HEK293 (cell line): ENCODE measurements around the gene HMCN1.

ENCODE experiments used
- RBAK ChIP-seq: fragments of 450-650 bp; formaldehyde crosslinking; IDR thresholded peaks from 2 replicates; pipeline ENCODE4 v1.5.1; 2016; ENCODE audit warnings: missing biosample characterization, missing genetic modification characterization
- ZNF274 ChIP-seq, 2 experiments: fragments of 200-500 bp in 1 of 2; fragments of 450-650 bp in 1 of 2; sonication (Bioruptor generic) in 1 of 2; formaldehyde crosslinking in 1 of 2; IDR thresholded peaks; 2 replicates each; pipeline versions ENCODE4 v1.5.1 to v1.6.1; 2014 to 2016; ENCODE audit warnings: borderline replicate concordance in 1 of 2, inconsistent platforms in 1 of 2, low read length in 1 of 2, missing biosample characterization in 1 of 2, missing genetic modification characterization in 1 of 2
- ZNF677 ChIP-seq: fragments of 450-650 bp; IDR thresholded peaks from 2 replicates; pipeline ENCODE4 v1.5.0; 2018; ENCODE audit warnings: missing biosample characterization, mild to moderate bottlenecking, missing genetic modification characterization, moderate library complexity
- TF ChIP-seq, protein P1 (sequence below): fragments of 450-650 bp; formaldehyde crosslinking; IDR thresholded peaks from 2 replicates; pipeline ENCODE4 v1.5.1; 2016; ENCODE audit warnings: missing biosample characterization, missing genetic modification characterization
- TF ChIP-seq, protein P2 (sequence below): fragments of 450-650 bp; formaldehyde crosslinking; IDR thresholded peaks from 2 replicates; pipeline ENCODE4 v1.5.1; 2016; ENCODE audit warnings: missing biosample characterization, missing genetic modification characterization
- TF ChIP-seq, protein P3 (sequence below): fragments of 450-650 bp; formaldehyde crosslinking; IDR thresholded peaks from 2 replicates; pipeline ENCODE4 v1.5.1; 2016; ENCODE audit warnings: missing biosample characterization, missing genetic modification characterization, low read depth

DNA sequence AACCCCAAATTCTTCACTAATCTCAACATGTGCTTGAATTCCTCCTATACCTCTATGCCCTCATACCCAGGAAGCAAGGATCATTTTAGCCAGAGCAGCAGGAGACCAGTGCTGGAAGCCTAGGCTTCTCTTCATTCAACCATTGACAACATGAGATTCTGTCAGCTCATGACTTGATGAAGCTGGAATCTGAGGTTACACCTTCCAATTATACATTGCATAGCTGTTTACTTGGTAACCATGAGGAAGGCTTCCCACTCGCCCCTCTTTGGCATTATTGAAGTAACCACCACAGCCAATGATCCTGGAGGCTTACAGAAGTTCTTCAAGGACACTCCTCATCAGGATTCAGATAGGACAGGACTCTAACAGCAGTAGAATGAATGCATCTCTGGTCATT, 480.6 kb downstream of the HMCN1 start:
- TF ChIP-seq, protein P1, sequence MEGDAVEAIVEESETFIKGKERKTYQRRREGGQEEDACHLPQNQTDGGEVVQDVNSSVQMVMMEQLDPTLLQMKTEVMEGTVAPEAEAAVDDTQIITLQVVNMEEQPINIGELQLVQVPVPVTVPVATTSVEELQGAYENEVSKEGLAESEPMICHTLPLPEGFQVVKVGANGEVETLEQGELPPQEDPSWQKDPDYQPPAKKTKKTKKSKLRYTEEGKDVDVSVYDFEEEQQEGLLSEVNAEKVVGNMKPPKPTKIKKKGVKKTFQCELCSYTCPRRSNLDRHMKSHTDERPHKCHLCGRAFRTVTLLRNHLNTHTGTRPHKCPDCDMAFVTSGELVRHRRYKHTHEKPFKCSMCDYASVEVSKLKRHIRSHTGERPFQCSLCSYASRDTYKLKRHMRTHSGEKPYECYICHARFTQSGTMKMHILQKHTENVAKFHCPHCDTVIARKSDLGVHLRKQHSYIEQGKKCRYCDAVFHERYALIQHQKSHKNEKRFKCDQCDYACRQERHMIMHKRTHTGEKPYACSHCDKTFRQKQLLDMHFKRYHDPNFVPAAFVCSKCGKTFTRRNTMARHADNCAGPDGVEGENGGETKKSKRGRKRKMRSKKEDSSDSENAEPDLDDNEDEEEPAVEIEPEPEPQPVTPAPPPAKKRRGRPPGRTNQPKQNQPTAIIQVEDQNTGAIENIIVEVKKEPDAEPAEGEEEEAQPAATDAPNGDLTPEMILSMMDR: no peak
- TF ChIP-seq, protein P2, sequence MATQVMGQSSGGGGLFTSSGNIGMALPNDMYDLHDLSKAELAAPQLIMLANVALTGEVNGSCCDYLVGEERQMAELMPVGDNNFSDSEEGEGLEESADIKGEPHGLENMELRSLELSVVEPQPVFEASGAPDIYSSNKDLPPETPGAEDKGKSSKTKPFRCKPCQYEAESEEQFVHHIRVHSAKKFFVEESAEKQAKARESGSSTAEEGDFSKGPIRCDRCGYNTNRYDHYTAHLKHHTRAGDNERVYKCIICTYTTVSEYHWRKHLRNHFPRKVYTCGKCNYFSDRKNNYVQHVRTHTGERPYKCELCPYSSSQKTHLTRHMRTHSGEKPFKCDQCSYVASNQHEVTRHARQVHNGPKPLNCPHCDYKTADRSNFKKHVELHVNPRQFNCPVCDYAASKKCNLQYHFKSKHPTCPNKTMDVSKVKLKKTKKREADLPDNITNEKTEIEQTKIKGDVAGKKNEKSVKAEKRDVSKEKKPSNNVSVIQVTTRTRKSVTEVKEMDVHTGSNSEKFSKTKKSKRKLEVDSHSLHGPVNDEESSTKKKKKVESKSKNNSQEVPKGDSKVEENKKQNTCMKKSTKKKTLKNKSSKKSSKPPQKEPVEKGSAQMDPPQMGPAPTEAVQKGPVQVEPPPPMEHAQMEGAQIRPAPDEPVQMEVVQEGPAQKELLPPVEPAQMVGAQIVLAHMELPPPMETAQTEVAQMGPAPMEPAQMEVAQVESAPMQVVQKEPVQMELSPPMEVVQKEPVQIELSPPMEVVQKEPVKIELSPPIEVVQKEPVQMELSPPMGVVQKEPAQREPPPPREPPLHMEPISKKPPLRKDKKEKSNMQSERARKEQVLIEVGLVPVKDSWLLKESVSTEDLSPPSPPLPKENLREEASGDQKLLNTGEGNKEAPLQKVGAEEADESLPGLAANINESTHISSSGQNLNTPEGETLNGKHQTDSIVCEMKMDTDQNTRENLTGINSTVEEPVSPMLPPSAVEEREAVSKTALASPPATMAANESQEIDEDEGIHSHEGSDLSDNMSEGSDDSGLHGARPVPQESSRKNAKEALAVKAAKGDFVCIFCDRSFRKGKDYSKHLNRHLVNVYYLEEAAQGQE: no peak
- TF ChIP-seq RBAK (tag by site-specific recombination): no peak
- TF ChIP-seq, protein P3, sequence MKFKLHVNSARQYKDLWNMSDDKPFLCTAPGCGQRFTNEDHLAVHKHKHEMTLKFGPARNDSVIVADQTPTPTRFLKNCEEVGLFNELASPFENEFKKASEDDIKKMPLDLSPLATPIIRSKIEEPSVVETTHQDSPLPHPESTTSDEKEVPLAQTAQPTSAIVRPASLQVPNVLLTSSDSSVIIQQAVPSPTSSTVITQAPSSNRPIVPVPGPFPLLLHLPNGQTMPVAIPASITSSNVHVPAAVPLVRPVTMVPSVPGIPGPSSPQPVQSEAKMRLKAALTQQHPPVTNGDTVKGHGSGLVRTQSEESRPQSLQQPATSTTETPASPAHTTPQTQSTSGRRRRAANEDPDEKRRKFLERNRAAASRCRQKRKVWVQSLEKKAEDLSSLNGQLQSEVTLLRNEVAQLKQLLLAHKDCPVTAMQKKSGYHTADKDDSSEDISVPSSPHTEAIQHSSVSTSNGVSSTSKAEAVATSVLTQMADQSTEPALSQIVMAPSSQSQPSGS (tag by site-specific recombination): no peak
- no peak for TF ChIP-seq ZNF677 (tag by site-specific recombination)
- no peak for TF ChIP-seq ZNF274 (IDR thresholded peaks at IDR 0.05; ENCODE audit: low read length)
- no peak for TF ChIP-seq ZNF274 (tag by site-specific recombination; IDR thresholded peaks at IDR 0.05; ENCODE audit: borderline replicate concordance)
